ENCODE measurements around the gene CSNK2B.
A peak's percentile ranks its signal among the peaks of the same experiment; 100 is the strongest.
"Not testable (repeated sequence)": the region's sequence is repeated elsewhere in the genome, so short reads cannot be mapped to it uniquely, and the experiment has no call there.

The CSNK2B gene

DNA sequence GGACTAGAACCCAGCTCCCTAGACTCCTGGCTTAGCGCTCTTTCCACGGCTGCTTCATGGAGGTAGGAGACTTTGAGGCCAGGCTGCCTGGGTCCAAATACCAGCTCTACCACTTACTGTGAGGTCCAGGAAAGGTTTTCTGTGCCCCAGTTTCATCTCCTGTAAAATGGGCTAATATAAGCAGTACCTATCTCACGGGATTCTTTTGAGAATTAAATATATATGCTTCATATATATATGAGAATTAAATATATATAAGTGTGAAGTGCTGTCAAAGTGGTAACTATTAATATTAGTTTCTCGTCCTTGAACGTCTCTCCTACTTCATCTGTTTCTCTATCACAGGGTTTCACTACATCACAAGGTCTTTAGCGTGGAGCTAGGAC, 25.2 kb downstream of the CSNK2B start:
- DNase-seq, result no peak

DNA sequence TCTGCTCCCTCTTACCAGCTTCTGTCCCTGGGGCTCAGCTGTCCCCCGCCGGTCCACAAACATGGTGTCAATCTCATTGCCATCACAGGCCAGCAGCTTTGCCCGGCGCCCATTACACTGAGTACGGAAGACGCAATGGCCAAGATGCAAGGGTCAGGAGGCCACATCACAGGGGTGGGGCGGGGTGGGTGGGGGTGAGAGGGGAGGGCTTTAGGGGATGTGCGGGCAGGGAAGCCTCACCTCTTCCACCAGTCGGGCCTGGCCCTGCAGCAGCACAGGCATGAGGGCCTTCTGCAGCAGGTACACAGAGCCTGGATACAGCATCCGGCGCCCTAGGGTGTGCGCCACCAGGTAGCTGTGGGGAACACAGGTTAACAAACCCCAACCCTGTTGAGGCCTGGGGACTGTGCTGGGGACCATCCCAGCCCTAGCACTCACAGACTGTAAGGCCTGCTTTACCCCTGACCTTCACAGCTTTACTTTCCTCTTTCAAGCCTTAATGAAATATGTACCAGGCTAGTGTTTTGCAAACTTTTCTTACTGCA, 25.8 kb downstream of the CSNK2B start:
- no peak for DNase-seq

DNA sequence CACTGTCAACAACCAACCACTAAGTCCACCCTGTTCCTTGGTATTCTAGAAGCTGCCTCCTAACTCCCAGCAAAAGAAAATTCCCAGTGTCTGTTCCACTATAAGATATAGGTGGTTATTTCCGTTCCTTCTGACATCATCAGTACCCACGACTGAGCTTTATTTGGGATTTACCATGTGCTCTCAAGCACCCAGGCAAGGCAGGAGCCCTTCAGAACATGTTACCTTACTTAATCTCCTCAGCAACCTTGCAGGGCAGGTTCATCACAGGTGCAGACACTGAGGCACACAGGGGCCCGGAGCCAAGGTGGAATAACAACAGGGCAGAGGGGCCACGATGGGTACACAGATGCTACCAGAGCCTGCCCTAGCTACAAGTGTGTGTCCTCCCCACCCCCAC, 26.5 kb downstream of the CSNK2B start:
- no peak for DNase-seq

DNA sequence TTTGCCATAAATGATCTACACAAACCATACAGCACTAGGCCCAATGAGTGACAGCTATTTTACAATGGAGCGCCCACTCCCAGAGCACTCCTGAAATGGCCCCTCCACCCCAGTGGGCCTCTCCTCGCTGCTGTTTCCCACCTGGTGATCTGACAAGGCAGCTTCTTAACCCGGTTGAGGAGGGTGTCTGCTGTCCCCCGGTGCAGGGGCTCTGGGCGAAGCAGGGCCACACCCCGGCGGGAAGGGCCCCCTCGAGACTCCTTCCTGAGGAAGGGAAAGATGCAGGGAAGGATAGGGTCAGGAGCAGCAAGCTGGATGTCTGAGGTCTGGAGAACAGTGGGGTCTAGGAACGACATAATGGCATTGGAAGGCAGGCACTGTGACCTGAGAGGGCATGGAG, 27.0 kb downstream of the CSNK2B start:
- no peak for DNase-seq

DNA sequence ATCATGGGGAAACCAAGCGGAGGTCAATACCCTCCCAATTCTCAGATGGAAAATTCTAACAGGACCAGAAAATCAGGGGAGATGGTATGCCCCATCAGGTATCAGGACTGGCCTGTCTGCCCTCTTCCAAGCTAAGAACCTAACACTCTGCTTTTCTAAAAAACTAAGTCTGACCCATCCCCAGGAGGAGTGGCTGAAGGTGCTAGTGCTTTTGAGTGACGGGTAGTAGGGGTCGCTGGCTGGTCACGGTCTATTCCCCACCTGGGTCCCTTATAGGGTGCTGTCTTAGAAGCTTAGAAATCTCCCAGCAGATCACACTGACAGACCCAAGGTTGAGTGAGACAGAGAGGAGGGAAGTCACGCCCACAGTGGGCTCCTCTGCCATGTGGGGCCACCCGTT, 27.7 kb downstream of the CSNK2B start:
- DNase-seq, result no peak

DNA sequence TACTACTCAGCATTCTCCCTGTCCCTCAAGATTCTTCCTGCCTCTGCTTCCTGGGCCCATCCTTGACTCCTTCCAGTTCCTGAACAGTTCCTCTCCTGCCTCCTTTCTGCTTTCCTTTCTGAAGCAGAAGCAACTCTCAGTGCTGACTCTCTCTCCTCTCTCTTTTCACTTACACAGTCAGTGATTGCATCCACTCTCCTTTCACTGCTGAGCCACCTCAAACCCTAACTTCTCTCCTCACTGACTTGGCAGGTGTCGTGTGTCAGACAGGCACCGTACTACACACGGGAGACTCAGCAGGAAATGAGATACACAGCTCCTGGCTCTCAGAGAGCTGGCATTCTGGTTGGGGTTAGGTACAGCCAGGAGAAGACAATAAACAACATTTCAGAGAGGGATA, 31.7 kb downstream of the CSNK2B start:
- DNase-seq, result no peak

DNA sequence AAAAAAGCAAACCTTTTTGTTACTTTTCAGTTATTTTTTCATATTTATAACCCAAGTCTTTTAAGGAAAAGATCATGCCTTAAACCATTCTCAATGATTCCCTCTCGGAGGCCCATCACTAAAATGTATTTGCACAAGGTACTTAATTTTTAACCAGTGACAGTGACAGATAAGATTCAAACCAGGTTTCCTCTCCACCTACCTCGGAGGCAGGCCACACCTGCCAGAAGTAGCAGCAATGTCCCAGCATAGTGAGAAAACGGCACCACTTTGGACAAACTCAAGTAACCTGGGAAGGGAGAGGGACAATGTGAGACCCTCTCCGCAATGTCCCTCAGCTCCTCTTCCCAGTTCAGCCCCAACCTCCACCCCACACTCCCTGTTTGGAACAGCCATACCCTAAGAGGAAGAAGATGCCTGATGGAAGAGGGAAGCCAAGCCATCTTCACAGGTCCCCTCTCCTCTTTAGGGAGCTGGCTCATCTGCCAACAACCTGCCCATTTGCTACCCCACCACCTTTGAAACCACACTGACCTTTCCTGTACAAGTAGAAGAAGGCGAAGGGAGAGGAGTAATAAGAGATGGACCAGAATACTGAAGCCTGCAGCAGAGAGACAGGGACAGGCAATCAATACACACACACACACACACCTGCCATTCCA, 35.0 kb downstream of the CSNK2B start:
- no peak for DNase-seq

DNA sequence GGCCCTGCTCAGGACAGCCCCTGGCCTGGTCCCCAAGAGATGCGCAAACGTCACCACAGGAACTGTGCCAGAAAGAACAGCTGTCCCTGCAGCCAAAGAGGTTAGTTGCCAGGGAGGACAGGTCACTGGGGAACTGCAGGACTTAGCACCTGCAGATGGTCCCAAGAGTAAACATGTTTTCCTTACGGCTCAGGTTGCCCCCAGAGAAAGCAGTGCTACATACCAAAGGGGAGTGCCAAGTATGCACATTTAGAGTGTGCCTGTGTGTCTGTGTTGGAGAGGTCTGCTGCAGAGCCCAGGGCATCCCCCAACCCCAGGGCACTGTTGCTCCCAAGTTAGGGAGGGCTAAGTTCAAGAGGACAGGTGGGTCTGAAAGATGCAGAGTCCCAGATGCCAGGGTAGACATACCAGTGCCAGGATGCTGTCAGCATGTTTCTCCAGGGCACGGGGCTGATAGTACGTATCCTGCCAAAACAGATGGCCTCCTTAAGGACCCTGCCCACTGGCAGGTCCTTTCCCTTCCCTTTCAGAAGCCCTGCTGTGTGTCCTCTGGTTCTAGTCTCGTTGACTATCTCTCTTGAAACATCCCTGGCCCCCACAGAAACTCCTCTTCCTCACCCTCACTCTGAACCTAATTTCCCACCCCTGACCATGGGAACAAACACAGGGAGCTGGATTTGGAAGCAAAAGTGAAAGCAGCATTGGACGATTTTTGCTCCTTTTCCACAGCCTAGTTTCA, 36.0 kb downstream of the CSNK2B start:
- DNase-seq, result no peak

DNA sequence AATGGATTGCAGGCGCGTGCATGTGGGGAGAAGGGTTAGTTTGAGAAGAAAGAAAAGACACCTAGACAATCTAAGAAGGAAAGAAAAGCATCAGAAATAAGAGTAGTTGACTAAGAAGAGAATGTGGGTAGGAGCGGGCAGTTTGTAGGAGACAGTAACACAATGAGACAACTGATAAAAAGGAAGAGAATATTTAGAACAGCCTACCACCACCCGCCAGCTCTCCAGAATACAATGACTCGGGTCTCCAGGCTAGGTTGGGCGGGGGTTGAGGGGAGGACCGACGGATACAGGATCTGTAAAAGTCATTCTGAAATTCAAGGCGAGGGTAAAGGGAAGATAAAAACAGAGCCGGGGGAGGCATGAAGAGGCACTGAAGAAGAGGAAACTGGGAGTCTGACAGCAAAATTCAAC, 36.5 kb downstream of the CSNK2B start:
- no peak for DNase-seq

DNA sequence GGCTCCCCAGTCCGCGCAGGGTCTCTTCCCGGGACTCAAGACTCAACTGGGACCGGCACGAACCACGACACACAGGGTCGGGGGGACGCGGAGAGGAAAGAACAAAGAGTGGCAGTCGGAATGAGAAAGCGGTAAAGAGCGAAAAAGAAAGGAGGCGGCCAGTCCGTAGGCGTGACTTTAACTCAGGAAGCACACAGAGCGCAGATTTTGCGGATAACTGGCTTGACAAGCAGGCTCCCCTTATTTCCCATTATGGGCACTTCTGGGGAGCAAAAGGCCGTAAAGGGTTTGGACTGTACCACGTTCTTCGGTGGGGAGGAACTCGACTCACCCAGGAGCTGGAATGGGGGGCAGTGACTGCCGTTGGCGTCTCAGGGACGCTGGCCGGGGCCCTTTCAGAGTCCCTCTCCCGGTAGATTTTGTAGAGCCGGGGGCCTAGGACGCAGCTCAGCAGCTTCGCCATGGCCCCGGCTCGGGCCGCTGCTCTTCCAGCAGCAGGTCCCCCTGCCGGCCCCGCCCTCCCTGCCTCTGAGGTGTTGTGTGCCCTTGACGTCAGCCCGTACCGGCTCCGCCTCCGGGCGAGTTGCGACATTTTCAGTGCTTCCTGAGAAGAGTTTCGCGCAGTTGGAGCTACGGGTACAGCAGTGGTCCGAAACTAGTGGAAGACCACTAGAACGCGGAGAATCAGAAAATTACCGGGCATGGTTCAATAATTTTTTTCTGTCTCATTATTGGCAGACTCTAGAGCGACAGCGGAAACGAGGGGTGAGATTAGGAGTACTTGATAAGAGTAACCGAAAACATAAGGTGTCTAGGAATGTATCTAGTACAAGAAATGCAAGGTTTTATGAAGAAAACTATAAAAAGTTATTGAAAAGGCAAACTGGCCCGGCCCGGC, 37.2 kb downstream of the CSNK2B start, which contains the start of gene ABHD16A:
TSS of gene ABHD16A (minus strand) at position 506 of the 898 bp plus-strand sequence. CDS start at position 463, 43 bp downstream.
- peak; percentile 91 to 95 for DNase-seq

DNA sequence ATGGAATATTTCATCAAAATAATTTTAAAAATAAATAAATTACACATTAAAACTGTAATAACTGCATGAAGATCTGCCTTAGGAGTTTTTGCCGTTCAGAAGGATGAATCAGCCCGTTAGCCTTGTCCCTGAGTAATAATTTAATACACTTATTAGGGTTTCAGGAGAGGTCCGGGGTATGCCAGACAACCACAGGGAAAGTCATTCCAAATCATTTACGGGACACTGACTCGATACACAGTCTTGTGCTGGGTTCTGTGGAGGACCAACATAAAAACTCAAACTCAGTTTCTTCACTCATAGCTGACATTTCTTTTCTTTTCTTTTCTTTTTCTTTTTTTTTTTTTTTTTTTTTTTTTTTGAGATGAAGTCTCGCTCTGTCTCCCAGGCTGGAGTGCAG, 40.1 kb downstream of the CSNK2B start:
- no peak for DNase-seq

DNA sequence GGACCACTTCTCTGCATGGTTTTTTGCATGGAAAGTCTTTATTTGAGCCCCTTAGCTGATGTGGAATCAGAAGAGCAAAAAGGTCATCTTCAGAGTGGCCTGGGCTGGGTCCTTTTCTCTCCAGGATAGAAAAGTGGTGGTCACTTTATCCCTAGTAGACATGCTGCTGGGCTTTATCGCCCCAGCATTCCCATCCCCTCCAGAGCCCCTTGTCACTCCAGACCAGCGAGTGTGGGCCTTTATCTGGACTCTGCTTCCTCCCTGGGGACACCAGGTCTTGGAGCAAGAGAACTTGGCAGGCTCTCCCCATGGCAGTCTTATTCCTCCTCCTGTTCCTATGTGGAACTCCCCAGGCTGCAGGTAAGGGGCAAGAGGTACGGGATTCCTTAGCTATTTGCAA, 40.7 kb downstream of the CSNK2B start, which contains the start of gene LY6G6F:
TSS of gene LY6G6F (plus strand) at position 268 of the 400 bp plus-strand sequence. CDS start at position 309, 41 bp downstream.
- no peak for DNase-seq

DNA sequence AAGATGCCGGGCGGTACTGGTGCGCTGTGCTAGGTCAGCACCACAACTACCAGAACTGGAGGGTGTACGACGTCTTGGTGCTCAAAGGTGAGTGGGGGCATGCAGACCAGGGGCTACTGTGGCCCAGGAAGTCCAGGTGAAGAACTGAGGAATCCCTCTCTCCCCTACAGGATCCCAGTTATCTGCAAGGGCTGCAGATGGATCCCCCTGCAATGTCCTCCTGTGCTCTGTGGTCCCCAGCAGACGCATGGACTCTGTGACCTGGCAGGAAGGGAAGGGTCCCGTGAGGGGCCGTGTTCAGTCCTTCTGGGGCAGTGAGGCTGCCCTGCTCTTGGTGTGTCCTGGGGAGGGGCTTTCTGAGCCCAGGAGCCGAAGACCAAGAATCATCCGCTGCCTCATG, 41.8 kb downstream of the CSNK2B start:
- no peak for DNase-seq

DNA sequence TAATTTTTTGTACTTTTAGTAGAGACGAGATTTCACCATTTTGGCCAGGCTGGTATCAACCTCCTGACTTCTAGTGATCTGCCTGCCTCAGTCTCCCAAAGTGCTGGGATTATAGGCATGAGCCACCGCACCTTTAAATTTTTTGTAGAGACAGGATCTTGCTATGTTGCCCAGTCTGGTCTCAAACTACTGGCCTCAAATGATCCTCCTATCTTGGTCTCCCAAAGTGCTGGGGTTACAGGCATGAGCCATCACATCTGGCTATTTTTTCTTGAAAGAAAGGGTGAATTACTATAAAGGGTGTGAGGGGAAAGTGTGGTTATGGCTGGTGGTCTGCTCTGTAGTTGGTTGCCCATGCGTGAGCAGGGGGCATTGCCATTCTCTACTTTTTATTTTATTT, 42.3 kb downstream of the CSNK2B start:
- no peak for DNase-seq

DNA sequence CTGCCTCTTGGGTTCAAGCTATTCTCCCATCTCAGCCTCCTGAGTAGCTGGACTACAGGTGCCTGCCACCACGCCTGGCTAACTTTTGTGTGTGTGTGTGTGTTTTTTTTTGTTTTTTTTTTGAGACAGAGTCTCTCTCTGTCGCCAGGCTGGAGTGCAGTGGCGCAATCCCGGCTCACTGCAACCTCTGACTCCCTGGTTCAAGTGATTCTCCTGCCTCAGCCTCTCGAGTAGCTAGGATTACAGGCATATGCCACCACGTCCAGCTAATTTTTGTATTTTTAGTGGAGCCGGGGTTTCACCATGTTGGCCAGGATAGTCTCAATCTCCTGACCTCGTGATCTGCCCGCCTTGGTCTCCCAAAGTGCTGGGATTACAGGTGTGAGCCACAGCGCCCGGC, 43.3 kb downstream of the CSNK2B start:
- DNase-seq, result not testable (repeated sequence)

DNA sequence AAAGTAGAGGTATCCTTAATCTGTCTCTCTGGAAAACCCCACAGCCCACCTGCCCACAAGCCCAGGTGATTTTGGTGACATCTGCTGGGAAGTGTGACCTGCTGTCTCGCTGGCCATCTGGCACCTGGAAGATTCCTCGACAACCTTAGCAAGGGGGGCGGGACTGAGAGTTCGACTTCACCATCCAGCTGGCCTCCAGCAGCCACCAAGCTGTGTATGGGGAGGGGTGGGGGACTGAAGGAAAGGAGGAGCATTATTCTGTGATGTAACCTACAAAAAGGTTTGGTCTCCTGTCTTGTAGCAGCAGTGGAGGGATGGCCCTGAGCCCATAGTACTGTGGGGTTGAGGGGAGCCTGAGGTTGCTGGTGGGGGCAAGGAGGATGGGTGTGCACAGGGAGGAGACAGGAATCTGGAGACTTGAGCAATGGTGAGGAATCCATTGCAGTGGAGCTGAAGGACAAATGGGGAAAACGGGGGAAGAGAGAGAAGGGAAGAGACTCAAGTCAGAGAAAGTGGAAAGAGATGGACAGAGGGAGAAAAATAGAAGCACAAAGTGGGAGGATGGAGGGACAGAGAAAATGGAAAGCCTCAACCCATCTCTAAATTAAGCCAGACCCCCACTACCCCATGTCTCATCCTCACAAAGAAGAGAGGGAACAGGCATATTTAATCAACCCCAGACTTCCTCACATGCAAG, 44.8 kb downstream of the CSNK2B start:
- no peak for DNase-seq

DNA sequence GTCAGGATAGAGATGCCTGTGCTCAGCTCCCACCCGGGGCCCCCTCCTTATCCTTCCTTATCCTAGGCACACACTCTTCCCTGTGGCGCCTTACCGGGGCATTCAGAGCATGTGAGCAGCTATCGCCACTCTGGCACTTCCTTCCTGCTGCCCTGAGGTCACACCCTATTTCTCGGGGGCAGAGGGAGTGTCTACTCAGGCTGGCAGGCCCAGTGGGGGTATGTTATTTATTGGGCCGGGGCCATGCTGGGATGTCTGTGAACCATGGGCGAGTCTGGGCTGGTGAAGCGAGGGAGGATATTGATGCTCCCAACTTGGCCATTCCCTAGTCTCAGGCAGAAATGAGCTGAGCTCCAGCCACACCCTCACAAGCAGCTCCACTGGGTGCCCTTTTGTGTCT, 45.4 kb downstream of the CSNK2B start:
- DNase-seq, result no peak

DNA sequence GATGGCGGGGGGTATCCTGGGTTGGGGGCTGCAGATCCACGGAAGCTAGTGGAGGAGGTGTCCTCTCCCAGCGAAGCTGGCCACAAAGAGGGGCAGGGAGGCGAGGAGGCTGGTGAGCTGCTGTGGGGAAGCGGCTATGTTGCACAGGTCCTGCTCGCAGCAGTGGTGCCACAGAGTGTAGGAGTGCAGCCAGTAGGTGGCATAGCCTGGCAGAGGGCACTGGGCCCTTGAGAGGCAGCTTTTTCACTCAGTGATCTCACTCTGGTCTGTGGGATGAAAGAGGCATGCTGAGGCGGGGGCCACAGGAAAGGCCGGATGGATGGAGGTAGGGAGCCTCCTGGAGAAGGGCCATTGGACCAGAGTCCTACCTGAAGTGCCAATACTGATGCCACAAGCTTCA, 46.4 kb downstream of the CSNK2B start:
- DNase-seq, result no peak

DNA sequence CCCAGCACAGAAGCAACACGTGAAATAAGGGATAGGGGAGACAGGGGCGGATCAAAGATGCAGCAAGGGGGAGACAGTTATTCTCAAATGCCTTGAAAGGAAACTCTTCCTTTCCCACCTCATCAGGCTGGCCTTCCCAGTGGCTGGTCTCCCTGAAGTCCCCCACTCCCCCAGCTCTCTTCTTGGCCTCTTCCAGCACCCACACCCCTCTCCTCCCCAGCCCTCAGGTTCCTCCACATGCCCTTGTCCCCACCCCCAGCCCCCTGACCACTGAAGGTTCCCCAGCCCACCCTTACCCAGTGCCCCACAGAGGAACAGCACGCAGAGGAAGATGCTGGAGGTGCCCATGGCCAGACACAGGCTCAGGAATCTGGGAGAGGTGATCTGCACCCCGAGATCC, 47.6 kb downstream of the CSNK2B start:
- DNase-seq, result no peak

DNA sequence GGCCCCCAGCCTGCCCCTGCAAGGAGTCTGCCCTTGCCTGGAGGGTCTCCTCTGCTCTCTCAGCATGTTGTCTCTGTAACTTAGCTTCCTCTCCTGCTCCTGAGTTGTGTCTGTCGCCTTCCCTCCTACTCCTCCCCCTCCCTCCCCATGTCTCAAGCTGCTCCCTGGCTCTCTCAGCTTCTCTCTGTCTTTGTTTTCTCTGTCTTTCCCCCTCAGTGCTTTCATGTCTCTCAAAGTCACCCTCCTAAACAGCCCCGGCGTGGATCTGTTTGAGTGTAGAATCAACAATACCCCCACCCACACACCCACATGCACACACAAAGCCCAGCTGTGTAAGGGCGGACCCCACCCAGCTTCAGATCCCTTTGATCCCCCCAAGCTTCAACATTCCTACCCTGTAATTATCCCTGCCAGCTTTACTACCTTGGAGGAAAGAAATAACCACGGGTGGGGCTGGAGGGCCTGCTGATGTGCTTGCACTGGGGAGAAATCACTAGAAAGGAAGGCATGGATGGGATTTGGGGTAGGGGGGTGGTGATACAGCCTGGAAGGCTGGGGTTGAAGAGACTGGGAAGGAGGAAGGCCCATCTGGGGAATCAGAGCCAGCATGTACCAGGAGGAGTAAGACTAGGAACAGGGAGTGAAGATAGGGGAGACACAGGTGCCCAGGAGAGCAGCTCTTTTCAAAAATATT, 48.3 kb downstream of the CSNK2B start:
- no peak for DNase-seq

DNA sequence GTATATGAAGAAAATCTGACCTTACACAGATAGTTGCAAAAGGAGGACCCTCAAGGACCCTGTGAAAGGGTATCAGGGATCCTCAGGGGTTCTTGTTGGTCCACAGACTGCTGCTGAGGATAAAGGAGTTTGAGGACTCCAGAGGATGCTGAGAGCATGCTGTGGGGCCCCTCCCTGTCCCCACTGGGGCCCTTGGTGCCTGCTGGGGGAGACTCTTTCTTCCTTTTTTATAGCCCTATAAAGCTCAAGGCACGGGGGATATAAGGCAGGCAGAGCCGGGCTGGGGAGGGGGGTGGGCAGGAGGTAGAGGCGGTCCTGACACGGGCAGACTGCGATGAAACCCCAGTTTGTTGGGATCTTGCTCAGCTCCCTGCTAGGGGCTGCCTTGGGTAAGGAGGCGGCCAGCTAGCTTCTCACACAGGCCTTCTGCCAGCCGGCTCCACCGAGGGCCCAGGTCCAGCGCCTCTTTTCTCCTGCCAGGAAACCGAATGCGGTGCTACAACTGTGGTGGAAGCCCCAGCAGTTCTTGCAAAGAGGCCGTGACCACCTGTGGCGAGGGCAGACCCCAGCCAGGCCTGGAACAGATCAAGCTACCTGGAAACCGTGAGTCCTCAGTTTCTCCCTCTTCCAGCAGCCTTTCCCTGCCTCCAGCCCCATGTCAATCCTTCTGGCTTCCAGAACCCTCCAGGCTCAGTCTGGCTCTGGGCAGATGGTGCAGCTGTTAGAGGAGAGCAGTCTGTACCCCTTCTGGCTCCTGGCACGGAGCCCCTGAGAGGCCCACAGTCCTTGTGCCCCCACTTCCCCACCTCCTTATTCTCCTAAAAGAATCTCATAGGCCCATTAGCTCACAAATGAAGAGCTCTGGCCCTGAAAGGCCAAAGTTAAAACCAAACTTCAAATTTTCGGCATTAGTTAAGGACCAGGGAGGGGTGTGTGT, 49.4 kb downstream of the CSNK2B start, which contains the start of gene LY6G6D:
TSS of gene LY6G6D (plus strand) at position 327 of the 937 bp plus-strand sequence. CDS start at position 335, 8 bp downstream.
- no peak for DNase-seq

Measured in bone marrow (tissue), 2 donors.